Suprapubic skin (tissue), 4 donors: ENCODE data around the gene PFDN6. TPM values are rescaled to one million over a fixed set of nuclear protein-coding genes. Genes with fewer than 3 reads are reported as not detected.
"Not testable (repeated sequence)": the region's sequence is repeated elsewhere in the genome, so short reads cannot be mapped to it uniquely, and the experiment has no call there.

Experiments used
- DNase-seq, 2 donors: peaks; one replicate each; pipeline ENCODE4 v3.0.0-alpha.2; 2019; ENCODE audit warnings: low spot score in 2 of 2
- H3K27ac ChIP-seq: fragments of 200-600 bp; sonication (generic); one replicate; pipeline ENCODE4 v1.5.1; 2019
- H3K27me3 ChIP-seq: fragments of 200-600 bp; sonication (generic); one replicate; pipeline ENCODE4 v1.5.1; 2019
- H3K36me3 ChIP-seq: fragments of 200-600 bp; sonication (generic); one replicate; pipeline ENCODE4 v1.5.1; 2019
- H3K4me1 ChIP-seq: fragments of 200-600 bp; sonication (generic); one replicate; pipeline ENCODE4 v1.5.1; 2019
- H3K4me3 ChIP-seq: fragments of 200-600 bp; sonication (generic); one replicate; pipeline ENCODE4 v1.5.1; 2019; ENCODE audit warnings: mild to moderate bottlenecking
- H3K9me3 ChIP-seq: fragments of 200-600 bp; sonication (generic); one replicate; pipeline ENCODE4 v1.5.1; 2019
- CTCF ChIP-seq, 2 donors: fragments of 200-600 bp in 1 of 2; fragments of 450-650 bp in 1 of 2; sonication (generic) in 1 of 2; IDR thresholded peaks; one replicate each; pipeline ENCODE4 v1.5.1; 2016 to 2019; ENCODE audit warnings: antibody characterized with exemption in 2 of 2, mild to moderate bottlenecking in 1 of 2, moderate library complexity in 1 of 2
- EP300 ChIP-seq: sonication (generic); formaldehyde crosslinking; IDR thresholded peaks from one replicate; pipeline ENCODE4 v1.6.1; 2017; ENCODE audit warnings: antibody characterized with exemption
- POLR2A ChIP-seq, 2 donors: fragments of 450-650 bp; IDR thresholded peaks; one replicate each; pipeline ENCODE4 v1.6.1; 2017; ENCODE audit warnings: antibody characterized with exemption in 2 of 2, mild to moderate bottlenecking in 2 of 2, moderate library complexity in 2 of 2
- POLR2AphosphoS5 ChIP-seq, 3 donors: sonication (generic); formaldehyde crosslinking; IDR thresholded peaks; one replicate each; pipeline ENCODE4 v1.6.1; 2017; ENCODE audit warnings: antibody characterized with exemption in 3 of 3
- WGBS: methylation state at CpG from one replicate; pipeline ENCODE4 v1.1.5; 2018; 5-methylcytosine and 5-hydroxymethylcytosine counted together
- total RNA-seq, 4 donors: library from RNA; depleted of rRNA; stranded (reverse); fragments of >200 nt; gene quantifications; one replicate each; pipeline ENCODE4 v1.1.0, GENCODE V29; 2016

Gene PFDN6
- total RNA-seq, 4 donors from 2014 or later, result 20.5 to 31.5 (median 22.3) TPM

- no peak for DNase-seq
- Histone ChIP-seq H3K27ac (no peak overlapping the region), H3K36me3 (peaks cover 29% of the 10 kb centered on the region), H3K4me3 (no peak overlapping the region), H3K4me1 (peaks cover 31% of the 10 kb centered on the region), H3K9me3 (no peaks in the 10 kb centered on the region), H3K27me3 (no peaks in the 10 kb centered on the region)
- TF ChIP-seq POLR2A (IDR thresholded peaks at IDR 0.05) (no peak), CTCF (IDR thresholded peaks at IDR 0.05) (no peak), POLR2AphosphoS5 (IDR thresholded peaks at IDR 0.05) (no peak), EP300 (no peak)
Measured at GRCh38 chr6:33252759-33253158, 36.6 kb upstream of the PFDN6 start.

GRCh38 chr6:33254591-33254990 is 34.8 kb upstream of the PFDN6 start:
- no peak overlapping the region for H3K27ac ChIP-seq
- H3K4me3 ChIP-seq, result no peak overlapping the region
- 89% methylated on average over 4 of the region's 4 CpGs for WGBS
- H3K4me1 ChIP-seq, result peaks cover 16% of the 10 kb centered on the region
- no peak for DNase-seq
- peaks cover 31% of the 10 kb centered on the region for H3K36me3 ChIP-seq
- no peaks in the 10 kb centered on the region for H3K27me3 ChIP-seq
- H3K9me3 ChIP-seq, result no peaks in the 10 kb centered on the region
- TF ChIP-seq CTCF (IDR thresholded peaks at IDR 0.05) (no peak), EP300 (no peak), POLR2AphosphoS5 (IDR thresholded peaks at IDR 0.05) (no peak), POLR2A (IDR thresholded peaks at IDR 0.05) (no peak)

GRCh38 chr6:33259032-33259431 is 30.4 kb upstream of the PFDN6 start:
- no peaks in the 10 kb centered on the region for H3K9me3 ChIP-seq
- H3K4me3 ChIP-seq, result no peak overlapping the region
- H3K4me1 ChIP-seq, result no peaks in the 10 kb centered on the region
- H3K27me3 ChIP-seq, result no peaks in the 10 kb centered on the region
- TF ChIP-seq POLR2AphosphoS5 (IDR thresholded peaks at IDR 0.05), result no peak
- TF ChIP-seq POLR2A (IDR thresholded peaks at IDR 0.05), result no peak
- TF ChIP-seq EP300, result no peak
- no peak for TF ChIP-seq CTCF (IDR thresholded peaks at IDR 0.05)
- 95% methylated on average over 5 of the region's 5 CpGs for WGBS
- DNase-seq, result no peak
- no peak overlapping the region for H3K27ac ChIP-seq
- peaks cover 50% of the 10 kb centered on the region for H3K36me3 ChIP-seq

- H3K27ac ChIP-seq, H3K4me1 ChIP-seq, DNase-seq, H3K27me3 ChIP-seq, H3K4me3 ChIP-seq, H3K9me3 ChIP-seq: not testable (repeated sequence)
- WGBS, result 93% methylated on average over 3 of the region's 3 CpGs
- peaks cover 76% of the 10 kb centered on the region for H3K36me3 ChIP-seq
Measured at GRCh38 chr6:33262490-33262889, 26.9 kb upstream of the PFDN6 start.

- Histone ChIP-seq H3K9me3 (no peaks in the 10 kb centered on the region), H3K36me3 (peaks cover 86% of the 10 kb centered on the region), H3K4me1 (no peaks in the 10 kb centered on the region), H3K4me3 (no peak overlapping the region), H3K27me3 (no peaks in the 10 kb centered on the region), H3K27ac (no peak overlapping the region)
- WGBS, result 92% methylated on average over 7 of the region's 7 CpGs
- TF ChIP-seq POLR2A (IDR thresholded peaks at IDR 0.05) (no peak), CTCF (IDR thresholded peaks at IDR 0.05) (no peak), EP300 (no peak), POLR2AphosphoS5 (IDR thresholded peaks at IDR 0.05) (no peak)
- DNase-seq, result no peak
Measured at GRCh38 chr6:33264015-33264414, 25.4 kb upstream of the PFDN6 start.

GRCh38 chr6:33271117-33271467 is 18.3 kb upstream of the PFDN6 start:
- 0% methylated on average over 7 of the region's 7 CpGs for WGBS
- Histone ChIP-seq H3K4me3 (peak overlapping the region; percentile 85), H3K36me3 (peaks cover 61% of the 10 kb centered on the region), H3K9me3 (no peaks in the 10 kb centered on the region), H3K4me1 (peaks cover 52% of the 10 kb centered on the region), H3K27ac (peak overlapping the region; percentile 97), H3K27me3 (no peaks in the 10 kb centered on the region)
- DNase-seq, result no peak
- no peak for TF ChIP-seq POLR2A (IDR thresholded peaks at IDR 0.05)
- TF ChIP-seq EP300, result no peak
- TF ChIP-seq CTCF (IDR thresholded peaks at IDR 0.05), result no peak
- TF ChIP-seq POLR2AphosphoS5 (IDR thresholded peaks at IDR 0.05), result no peak
